HCT116 (cell line): Measurements from ENCODE around the gene GRIA1. TPM values are rescaled to one million over a fixed set of nuclear protein-coding genes. Genes with fewer than 3 reads are reported as not detected.

Experiments used
- ATAC-seq: fragments of 200-7000 bp; cut with Tn5 transposase; 2 replicates; pipeline ENCODE4 v1.9.1; 2020; ENCODE audit warnings: mild to moderate bottlenecking, moderate library complexity
- BruUV-seq: library from RNA; stranded (reverse); fragments of 400-500 nt; replicated peaks from 2 replicates; lab custom pipeline; 2021; lab: Mats Ljungman, UMichigan
- CTCF ChIA-PET: fragments of 300-600 bp; sonication (Branson Sonifier 250); formaldehyde crosslinking; loops from one replicate; lab custom pipeline; 2021; ENCODE audit warnings: antibody characterized with exemption; lab: Charles Lee
- POLR2A ChIA-PET: fragments of 300-600, 350-600 bp; sonication (Branson Sonifier 250); formaldehyde crosslinking; loops from one replicate; lab custom pipeline; 2021; ENCODE audit warnings: antibody characterized with exemption; lab: Charles Lee
- RAD21 ChIA-PET, 2 experiments: fragments of 300-600 bp; sonication (Branson Sonifier 250); formaldehyde crosslinking; loops; one replicate each; lab custom pipeline; 2023; ENCODE audit warnings: low total read pairs in 2 of 2; ENCODE audit not compliant: uncharacterized antibody in 2 of 2, unreplicated experiment in 2 of 2, low non-redundant PET in 1 of 2; lab: Charles Lee
- DNase-seq: peaks from one replicate; pipeline ENCODE4 v3.0.0-alpha.2; 2010; ENCODE audit warnings: low read depth, low spot score
- H2AFZ ChIP-seq: fragments of 200-600 bp; shearing (Covaris generic), sonication (generic); 2 replicates; pipeline ENCODE4 v1.6.1; 2017; ENCODE audit warnings: low read depth, mixed run types, mixed read lengths, antibody characterized with exemption, low read length; ENCODE audit not compliant: poor library complexity, severe bottlenecking
- H3K27ac ChIP-seq: 2 replicates; pipeline ENCODE4 v1.5.1; 2012; ENCODE audit warnings: low read depth, low read length
- H3K27me3 ChIP-seq: fragments of 200-600 bp; sonication (generic); 2 replicates; pipeline ENCODE4 v1.6.1; 2016; ENCODE audit warnings: mixed run types, low read length, mixed read lengths; ENCODE audit not compliant: insufficient read depth
- H3K36me3 ChIP-seq, 2 experiments: fragments of 200-500 bp in 1 of 2; fragments of 200-600 bp in 1 of 2; sonication (Bioruptor generic) in 1 of 2; sonication (generic) in 1 of 2; 2 replicates each; pipeline versions ENCODE4 v1.5.1 to v1.6.1; 2014 to 2016; ENCODE audit warnings: low read length in 2 of 2, inconsistent platforms in 1 of 2, mixed read lengths in 1 of 2, mixed run types in 1 of 2; ENCODE audit not compliant: insufficient read depth in 2 of 2, control insufficient read depth in 1 of 2
- H3K4me1 ChIP-seq, 2 experiments: fragments of 200-600 bp in 1 of 2; sonication (generic) in 1 of 2; 2 replicates each; pipeline versions ENCODE4 v1.5.1 to v1.6.1; 2012 to 2017; ENCODE audit warnings: low read length in 2 of 2, inconsistent platforms in 1 of 2, mild to moderate bottlenecking in 1 of 2, mixed read lengths in 1 of 2, mixed run types in 1 of 2, moderate library complexity in 1 of 2; ENCODE audit not compliant: insufficient read depth in 2 of 2, control insufficient read depth in 1 of 2
- H3K4me2 ChIP-seq: fragments of 200-600 bp; sonication (generic); 2 replicates; pipeline ENCODE4 v1.6.1; 2017; ENCODE audit warnings: mixed run types, low read length, mixed read lengths
- H3K4me3 ChIP-seq, 2 experiments: fragments of 200-600 bp in 1 of 2; sonication (generic) in 1 of 2; replicated peaks in 1 of 2; 2 replicates each; pipeline ENCODE4 v1.5.1; 2011 to 2016; ENCODE audit warnings: low read length in 2 of 2, control low read depth in 1 of 2, low read depth in 1 of 2, mild to moderate bottlenecking in 1 of 2, mixed read lengths in 1 of 2, mixed run types in 1 of 2
- H3K79me2 ChIP-seq: fragments of 200-600 bp; sonication (generic); 2 replicates; pipeline ENCODE4 v1.6.1; 2017; ENCODE audit warnings: mild to moderate bottlenecking, mixed run types, low read length, moderate library complexity, mixed read lengths; ENCODE audit not compliant: insufficient read depth
- H3K9ac ChIP-seq: fragments of 200-600 bp; sonication (generic); 2 replicates; pipeline ENCODE4 v1.6.1; 2016; ENCODE audit warnings: low read length, mixed read lengths
- H3K9me2 ChIP-seq: fragments of 200-600 bp; sonication (generic), shearing (Covaris generic); 2 replicates; pipeline ENCODE4 v1.6.1; 2017; ENCODE audit warnings: mixed run types, mild to moderate bottlenecking, moderate library complexity; ENCODE audit not compliant: insufficient read depth
- H3K9me3 ChIP-seq, 2 experiments: fragments of 200-500 bp in 1 of 2; fragments of 200-600 bp in 1 of 2; sonication (Bioruptor generic) in 1 of 2; sonication (generic) in 1 of 2; 2 replicates each; pipeline ENCODE4 v1.6.1; 2014 to 2017; ENCODE audit warnings: low read length in 2 of 2, mixed read lengths in 2 of 2, inconsistent platforms in 1 of 2, low read depth in 1 of 2, mild to moderate bottlenecking in 1 of 2, mixed run types in 1 of 2, moderate library complexity in 1 of 2; ENCODE audit not compliant: control insufficient read depth in 1 of 2, insufficient read depth in 1 of 2
- H4K20me1 ChIP-seq: fragments of 200-600 bp; sonication (generic), shearing (Covaris generic); 2 replicates; pipeline ENCODE4 v1.6.1; 2017; ENCODE audit warnings: mixed run types, mild to moderate bottlenecking, moderate library complexity; ENCODE audit not compliant: insufficient read depth
- ATF3 ChIP-seq: IDR thresholded peaks from 2 replicates; pipeline ENCODE4 v1.6.1; 2012
- CBX3 ChIP-seq: IDR thresholded peaks from 2 replicates; pipeline ENCODE4 v1.6.1; 2012; ENCODE audit warnings: low read depth
- CEBPB ChIP-seq: IDR thresholded peaks from 2 replicates; pipeline ENCODE4 v1.6.1; 2012; ENCODE audit warnings: low read depth
- EGR1 ChIP-seq: IDR thresholded peaks from 2 replicates; pipeline ENCODE4 v1.6.1; 2012; ENCODE audit warnings: low read depth
- POLR2A ChIP-seq: IDR thresholded peaks from 2 replicates; pipeline ENCODE4 v1.7.0; 2011; ENCODE audit warnings: borderline replicate concordance; ENCODE audit not compliant: insufficient read depth, insufficient read length; ENCODE audit errors: extremely low read depth
- RAD21 ChIP-seq: IDR thresholded peaks from 2 replicates; pipeline ENCODE4 v1.6.1; 2012; ENCODE audit warnings: low read depth, mild to moderate bottlenecking
- REST ChIP-seq: IDR thresholded peaks from 2 replicates; pipeline ENCODE4 v1.6.1; 2012; ENCODE audit warnings: low read depth
- SP1 ChIP-seq: IDR thresholded peaks from 2 replicates; pipeline ENCODE4 v1.6.1; 2012; ENCODE audit warnings: low read depth
- SRF ChIP-seq: IDR thresholded peaks from 2 replicates; pipeline ENCODE4 v1.6.1; 2012; ENCODE audit warnings: low read depth
- YY1 ChIP-seq: IDR thresholded peaks from 2 replicates; pipeline ENCODE4 v1.6.1; 2011; ENCODE audit warnings: low read length, low read depth, moderate library complexity, mild to moderate bottlenecking; ENCODE audit not compliant: insufficient replicate concordance; ENCODE audit errors: extremely low read depth
- ZBTB33 ChIP-seq: IDR thresholded peaks from 2 replicates; pipeline ENCODE4 v1.6.1; 2011; ENCODE audit warnings: mild to moderate bottlenecking, low read length, moderate library complexity; ENCODE audit not compliant: insufficient replicate concordance; ENCODE audit errors: extremely low read depth
- intact Hi-C: fragments of 100-400 bp; cut with micrococcal nuclease; formaldehyde crosslinking; loops from 2 replicates; pipeline ENCODE4 v1.10.0; 2022
- total RNA-seq: library from RNA; stranded (reverse); gene quantifications from one replicate; pipeline ENCODE4 v1.2.1, GENCODE V29; 2021; ENCODE audit not compliant: unreplicated experiment

Gene GRIA1
- total RNA-seq, 1 experiment from 2014 or later, result not detected

GRCh38 chr5:153655201-153655510, 164.7 kb downstream of the GRIA1 start:
- Histone ChIP-seq H4K20me1 (no peaks in the 10 kb centered on the region), H3K4me2 (no peak overlapping the region), H3K4me1 (no peaks in the 10 kb centered on the region), H3K27ac (no peak overlapping the region), H3K27me3 (peaks cover 40% of the 10 kb centered on the region), H3K36me3 (no peaks in the 10 kb centered on the region), H3K4me3 (no peak overlapping the region), H3K9ac (no peak overlapping the region), H3K79me2 (no peaks in the 10 kb centered on the region), H3K9me2 (no peaks in the 10 kb centered on the region), H3K9me3 (no peaks in the 10 kb centered on the region), H2AFZ (no peak overlapping the region)
- ChIA-PET POLR2A (no interaction called here), RAD21 (no interaction called here), CTCF (no interaction called here)
- intact Hi-C loops, result no loop called here
- no TSS peak for BruUV-seq
- ATAC-seq (no peak), DNase-seq (no peak)
- no peak for TF ChIP-seq REST
- TF ChIP-seq YY1, result no peak
- TF ChIP-seq ATF3, result no peak
- no peak for TF ChIP-seq SP1
- no peak for TF ChIP-seq ZBTB33
- TF ChIP-seq SRF, result no peak
- TF ChIP-seq POLR2A, result no peak
- no peak for TF ChIP-seq CEBPB
- no peak for TF ChIP-seq CBX3
- no peak for TF ChIP-seq RAD21
- TF ChIP-seq EGR1, result no peak
